CD4-positive, CD25-positive, alpha-beta regulatory T cell (primary cell): ENCODE data around the gene DMD. TPM values are rescaled to one million over a fixed set of nuclear protein-coding genes. Genes with fewer than 3 reads are reported as not detected.
"Not testable (repeated sequence)": the region's sequence is repeated elsewhere in the genome, so short reads cannot be mapped to it uniquely, and the experiment has no call there.

Experiments
- ATAC-seq, 2 donors: fragments of 150-1000 bp; cut with Tn5 transposase; one replicate each; pipeline ENCODE4 v1.10.0; 2021; ENCODE audit warnings: low read depth in 2 of 2, moderate number of reproducible peaks in 2 of 2, moderate library complexity in 1 of 2
- DNase-seq, 3 donors: peaks; one replicate each; pipeline versions ENCODE4 v3.0.0 to v3.0.0-alpha.2; 2012 to 2022; ENCODE audit warnings: mixed read lengths in 1 of 3
- H3K27ac ChIP-seq: one replicate; pipeline ENCODE4 v1.7.0; 2013; ENCODE audit warnings: mild to moderate bottlenecking, low read length; ENCODE audit not compliant: insufficient read depth, poor library complexity, severe bottlenecking
- H3K27me3 ChIP-seq: one replicate; pipeline ENCODE4 v1.7.0; 2013; ENCODE audit warnings: low read length; ENCODE audit not compliant: control insufficient read depth, insufficient read depth
- H3K36me3 ChIP-seq: one replicate; pipeline ENCODE4 v1.7.0; 2013; ENCODE audit warnings: mild to moderate bottlenecking, low read length, moderate library complexity; ENCODE audit not compliant: control insufficient read depth, insufficient read depth
- H3K4me1 ChIP-seq: 2 replicates; pipeline ENCODE4 v1.7.0; 2013; ENCODE audit warnings: mild to moderate bottlenecking, low read length; ENCODE audit not compliant: insufficient read depth, control insufficient read depth, poor library complexity, severe bottlenecking
- H3K4me3 ChIP-seq: one replicate; pipeline ENCODE4 v1.7.0; 2013; ENCODE audit warnings: low read depth, mild to moderate bottlenecking, low read length, moderate library complexity
- H3K9me3 ChIP-seq, 2 experiments: 1 replicate in 1 of 2; 2 replicates in 1 of 2; pipeline ENCODE4 v1.7.0; 2013; ENCODE audit warnings: low read length in 2 of 2, mild to moderate bottlenecking in 1 of 2, moderate library complexity in 1 of 2; ENCODE audit not compliant: control insufficient read depth in 2 of 2
- H3K27ac Mint-ChIP-seq, 3 donors: one replicate each; pipeline ENCODE4 v1.8.0; 2020 to 2022; ENCODE audit warnings: mild to moderate bottlenecking in 3 of 3, mixed read lengths in 3 of 3, moderate library complexity in 2 of 3
- H3K27me3 Mint-ChIP-seq: one replicate; pipeline ENCODE4 v1.8.0; 2022; ENCODE audit warnings: mild to moderate bottlenecking, mixed read lengths
- H3K36me3 Mint-ChIP-seq: one replicate; pipeline ENCODE4 v1.8.0; 2020; ENCODE audit warnings: mixed read lengths
- H3K4me1 Mint-ChIP-seq, 4 donors: one replicate each; pipeline ENCODE4 v1.8.0; 2020 to 2022; ENCODE audit warnings: mixed read lengths in 4 of 4, mild to moderate bottlenecking in 1 of 4
- H3K4me3 Mint-ChIP-seq, 4 donors: one replicate each; pipeline ENCODE4 v1.8.0; 2020 to 2022; ENCODE audit warnings: mild to moderate bottlenecking in 4 of 4, mixed read lengths in 4 of 4, moderate library complexity in 3 of 4
- H3K9me3 Mint-ChIP-seq, 7 donors: one replicate each; pipeline ENCODE4 v1.8.0; 2020 to 2022; ENCODE audit warnings: mixed read lengths in 7 of 7, mild to moderate bottlenecking in 3 of 7, moderate library complexity in 2 of 7
- polyA plus RNA-seq, 4 donors: library from polyadenylated mRNA; unstranded; fragments of 300-500 nt; fragmentation: Illumina TruSeq; gene quantifications; one replicate each; pipeline ENCODE4 v1.2.3, GENCODE V29; 2021
- total RNA-seq: library from RNA; stranded (reverse); gene quantifications from one replicate; pipeline ENCODE4 v1.2.3, GENCODE V29; 2022

Gene DMD
- total and polyA plus RNA-seq, 5 donors from 2014 or later, result 0.20 to 2.8 (median 0.98) TPM

- H3K27ac ChIP-seq, result no peak overlapping the region
- H3K4me1 Mint-ChIP-seq, result no peaks in the 10 kb centered on the region
- H3K36me3 ChIP-seq, result no peaks in the 10 kb centered on the region
- H3K27ac Mint-ChIP-seq, result no peak overlapping the region
- peaks cover 0 to 8% (median 0%) of the 10 kb centered on the region in 7 donors for H3K9me3 Mint-ChIP-seq
- ATAC-seq, result no peak
- no peaks in the 10 kb centered on the region for H3K9me3 ChIP-seq
- H3K4me3 Mint-ChIP-seq, result no peak overlapping the region
- H3K4me1 ChIP-seq, result no peaks in the 10 kb centered on the region
- no peak for DNase-seq
- no peaks in the 10 kb centered on the region for H3K27me3 ChIP-seq
- H3K27me3 Mint-ChIP-seq, result no peaks in the 10 kb centered on the region
- no peaks in the 10 kb centered on the region for H3K36me3 Mint-ChIP-seq
- H3K4me3 ChIP-seq, result no peak overlapping the region
Measured at GRCh38 chrX:31593353-31593752, 1618.0 kb downstream of the DMD start.

GRCh38 chrX:31591355-31591754, 1620.0 kb downstream of the DMD start:
- no peaks in the 10 kb centered on the region for H3K4me1 Mint-ChIP-seq
- H3K27ac Mint-ChIP-seq, result no peak overlapping the region
- ATAC-seq (no peak), DNase-seq (no peak)
- H3K9me3 ChIP-seq, result no peaks in the 10 kb centered on the region
- no peaks in the 10 kb centered on the region for H3K27me3 Mint-ChIP-seq
- no peaks in the 10 kb centered on the region for H3K4me1 ChIP-seq
- H3K27ac ChIP-seq, result no peak overlapping the region
- H3K27me3 ChIP-seq, result no peaks in the 10 kb centered on the region
- H3K9me3 Mint-ChIP-seq, result peaks cover 0 to 6% (median 1%) of the 10 kb centered on the region in 7 donors
- H3K4me3 ChIP-seq, result no peak overlapping the region
- H3K4me3 Mint-ChIP-seq, result no peak overlapping the region
- H3K36me3 Mint-ChIP-seq, result no peaks in the 10 kb centered on the region
- H3K36me3 ChIP-seq, result no peaks in the 10 kb centered on the region

GRCh38 chrX:31590581-31591114, 1620.7 kb downstream of the DMD start:
- H3K4me1 Mint-ChIP-seq, result no peaks in the 10 kb centered on the region
- Histone ChIP-seq H3K4me1 (no peaks in the 10 kb centered on the region), H3K36me3 (no peaks in the 10 kb centered on the region), H3K27me3 (no peaks in the 10 kb centered on the region), H3K4me3 (no peak overlapping the region), H3K9me3 (no peaks in the 10 kb centered on the region), H3K27ac (no peak overlapping the region)
- ATAC-seq (no peak), DNase-seq (no peak)
- H3K4me3 Mint-ChIP-seq, result no peak overlapping the region
- no peaks in the 10 kb centered on the region for H3K27me3 Mint-ChIP-seq
- H3K9me3 Mint-ChIP-seq, result peaks cover 0 to 6% (median 1%) of the 10 kb centered on the region in 7 donors
- H3K27ac Mint-ChIP-seq, result no peak overlapping the region
- no peaks in the 10 kb centered on the region for H3K36me3 Mint-ChIP-seq

GRCh38 chrX:31589503-31589902, 1621.8 kb downstream of the DMD start:
- Mint-ChIP-seq H3K4me3 (no peak overlapping the region), H3K27me3 (no peaks in the 10 kb centered on the region), H3K27ac (no peak overlapping the region), H3K9me3 (peaks cover 0 to 6% (median 1%) of the 10 kb centered on the region in 7 donors), H3K36me3 (no peaks in the 10 kb centered on the region), H3K4me1 (no peaks in the 10 kb centered on the region)
- Histone ChIP-seq H3K9me3 (no peaks in the 10 kb centered on the region), H3K27ac (no peak overlapping the region), H3K27me3 (no peaks in the 10 kb centered on the region), H3K4me1 (no peaks in the 10 kb centered on the region), H3K36me3 (no peaks in the 10 kb centered on the region), H3K4me3 (no peak overlapping the region)
- no peak for DNase-seq
- ATAC-seq, result no peak

- DNase-seq, result no peak
Measured at GRCh38 chrX:31588355-31588754, 1623.0 kb downstream of the DMD start.

GRCh38 chrX:31583892-31584291, 1627.5 kb downstream of the DMD start:
- not testable (repeated sequence) for H3K36me3 ChIP-seq, H3K9me3 Mint-ChIP-seq, H3K4me1 ChIP-seq, H3K27me3 ChIP-seq, H3K27me3 Mint-ChIP-seq, ATAC-seq, DNase-seq, H3K36me3 Mint-ChIP-seq, H3K27ac Mint-ChIP-seq, H3K9me3 ChIP-seq, H3K4me1 Mint-ChIP-seq, H3K4me3 ChIP-seq, H3K27ac ChIP-seq, H3K4me3 Mint-ChIP-seq

More at GRCh38 chrX:31588355-31588754, 1623.0 kb downstream of the DMD start:
- H3K9me3 ChIP-seq, result no peaks in the 10 kb centered on the region
- no peaks in the 10 kb centered on the region for H3K27me3 ChIP-seq
- no peaks in the 10 kb centered on the region for H3K4me1 Mint-ChIP-seq
- ATAC-seq, result no peak
- H3K27me3 Mint-ChIP-seq, result no peaks in the 10 kb centered on the region
- H3K4me1 ChIP-seq, result no peaks in the 10 kb centered on the region
- H3K36me3 Mint-ChIP-seq, result no peaks in the 10 kb centered on the region
- peaks cover 0 to 6% (median 1%) of the 10 kb centered on the region in 7 donors for H3K9me3 Mint-ChIP-seq
- no peak overlapping the region for H3K4me3 Mint-ChIP-seq
- no peak overlapping the region for H3K27ac ChIP-seq
- no peak overlapping the region for H3K27ac Mint-ChIP-seq
- H3K36me3 ChIP-seq, result no peaks in the 10 kb centered on the region
- H3K4me3 ChIP-seq, result no peak overlapping the region

- H3K4me3 Mint-ChIP-seq, result no peak overlapping the region
- no peaks in the 10 kb centered on the region for H3K4me1 Mint-ChIP-seq
- no peak overlapping the region for H3K27ac Mint-ChIP-seq
- Histone ChIP-seq H3K36me3 (no peaks in the 10 kb centered on the region), H3K27ac (no peak overlapping the region), H3K4me1 (no peaks in the 10 kb centered on the region), H3K4me3 (no peak overlapping the region), H3K27me3 (no peaks in the 10 kb centered on the region), H3K9me3 (no peaks in the 10 kb centered on the region)
- ATAC-seq (no peak), DNase-seq (no peak)
- H3K36me3 Mint-ChIP-seq, result no peaks in the 10 kb centered on the region
- H3K9me3 Mint-ChIP-seq, result peaks cover 0 to 5% (median 0%) of the 10 kb centered on the region in 7 donors
- no peaks in the 10 kb centered on the region for H3K27me3 Mint-ChIP-seq
Measured at GRCh38 chrX:31580726-31581125, 1630.6 kb downstream of the DMD start.

- no peaks in the 10 kb centered on the region for H3K27me3 ChIP-seq
- H3K36me3 ChIP-seq, result no peaks in the 10 kb centered on the region
- H3K4me3 ChIP-seq, result no peak overlapping the region
- Mint-ChIP-seq H3K4me3 (no peak overlapping the region), H3K4me1 (no peaks in the 10 kb centered on the region), H3K27me3 (no peaks in the 10 kb centered on the region), H3K9me3 (peaks cover 0 to 5% (median 0%) of the 10 kb centered on the region in 7 donors), H3K27ac (no peak overlapping the region), H3K36me3 (no peaks in the 10 kb centered on the region)
- no peaks in the 10 kb centered on the region for H3K4me1 ChIP-seq
- no peaks in the 10 kb centered on the region for H3K9me3 ChIP-seq
- no peak for DNase-seq
- no peak for ATAC-seq
- no peak overlapping the region for H3K27ac ChIP-seq
Measured at GRCh38 chrX:31580227-31580626, 1631.1 kb downstream of the DMD start.
